Measurements from ENCODE around the gene B4GALT2. TPM values are rescaled to one million over a fixed set of nuclear protein-coding genes. Genes with fewer than 3 reads are reported as not detected.

Gene B4GALT2
- total and polyA plus RNA-seq, 10 of the 15 experiments (the other 5 are each of a cell fraction or from before 2014, with no cell fraction given): 0.98 to 61.0 (median 23.4) TPM

DNA sequence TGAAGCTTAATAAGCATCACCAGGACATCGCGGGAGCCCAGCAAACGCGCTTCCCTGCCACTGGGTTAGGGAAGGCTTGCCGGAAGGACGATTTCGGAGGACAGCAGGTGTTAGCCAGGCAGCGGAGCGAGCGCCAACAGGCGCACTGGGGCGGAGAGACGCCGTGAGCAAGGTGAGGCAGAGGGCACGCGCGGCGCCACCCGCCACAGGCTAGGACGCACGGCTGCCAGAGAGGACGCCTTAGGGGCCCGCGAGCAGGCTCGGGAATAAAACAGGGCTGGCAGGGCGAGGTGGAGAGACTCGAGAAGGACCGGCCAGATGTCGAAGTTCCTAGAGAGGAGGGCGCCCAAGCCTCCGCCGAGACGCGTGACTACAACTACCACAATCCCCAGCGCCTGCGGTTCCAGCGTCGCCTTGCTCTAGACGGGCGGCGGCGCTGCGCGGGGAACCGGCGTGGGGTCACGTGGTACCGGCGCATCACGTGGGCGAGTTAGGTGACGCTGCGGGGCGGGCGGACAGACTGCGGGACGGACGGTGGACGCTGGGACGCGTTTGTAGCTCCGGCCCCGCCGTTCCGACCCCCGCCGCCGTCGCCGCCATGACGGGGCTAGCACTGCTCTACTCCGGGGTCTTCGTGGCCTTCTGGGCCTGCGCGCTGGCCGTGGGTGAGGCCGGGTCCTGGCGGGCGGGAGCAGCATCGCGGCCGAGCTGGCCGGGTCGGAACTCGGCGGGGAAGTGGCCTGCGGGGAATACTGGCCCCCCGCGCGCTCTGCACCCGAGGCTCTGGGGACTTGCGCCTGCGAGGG, 4.4 kb upstream of the B4GALT2 start, which contains the start of gene ATP6V0B:
ATP6V0B (plus strand) TSS at position 518 of the 806 bp plus-strand sequence; CDS start at position 599, 81 bp downstream.
- peak within 1 kb of the TSS; percentile 88 for H3K9ac ChIP-seq (ENCODE audit: control insufficient read depth, insufficient read depth, low read length)
- no peaks in the 10 kb centered on the region for H4K20me1 ChIP-seq (ENCODE audit: control insufficient read depth, insufficient read depth)
- in situ Hi-C loops (cut with MboI): no loop called here
- intact Hi-C loops (cut with micrococcal nuclease; ENCODE audit: unreplicated experiment): loop anchor here (2.0 kb wide), 1 partner anchor 28 kb away; the partner anchor contains the start of gene IPO13
- peaks cover 50% of the 10 kb centered on the region for H3K79me2 ChIP-seq (ENCODE audit: control insufficient read depth, insufficient read depth, low read length)
- H3K4me3 ChIP-seq: peak within 1 kb of the TSS; percentile 95
- POLR2A ChIA-PET: interaction anchor here (0.5 to 3.8 kb wide), 10 partner anchors 15 to 1761 kb away, joined by 3 to 18 read pairs (median 4); partner anchors contain the start of genes CCDC24, IPO13 and PPIH
- peak within 1 kb of the TSS; percentile 97 for H3K4me2 ChIP-seq (ENCODE audit: control insufficient read depth, insufficient read depth)
- CTCF ChIA-PET: interaction anchor here (0.7 to 1.1 kb wide), 5 partner anchors 18 to 68 kb away, joined by 3 to 4 read pairs (median 3); partner anchors contain the start of gene IPO13
- H3K27ac ChIP-seq (ENCODE audit: control insufficient read depth, insufficient read depth): peak within 1 kb of the TSS; percentile 73
- ATAC-seq: peak; percentile 80
- 1% methylated on average over 82 of the region's 93 CpGs for WGBS (ENCODE audit: insufficient coverage, insufficient replicate concordance, low lambda C conversion rate, missing lambda C conversion rate)
- no peaks in the 10 kb centered on the region for H3K27me3 ChIP-seq (replicated peaks in 1 of 2; ENCODE audit: control insufficient read depth in 2 of 2, insufficient read depth in 2 of 2, low read length in 1 of 2)
- RAD21 ChIA-PET (ENCODE audit: unreplicated experiment): interaction anchor here (1.1 to 3.0 kb wide), 4 partner anchors 16 to 211 kb away, joined by 3 to 10 read pairs (median 4); partner anchors contain the start of gene IPO13
- BruUV-seq (replicated peaks): no TSS peak
- peaks cover 31% of the 10 kb centered on the region for H3K4me1 ChIP-seq (ENCODE audit: control insufficient read depth, insufficient read depth, low read length)
- peaks cover 11 to 15% of the 10 kb centered on the region in 2 experiments for H3K36me3 ChIP-seq (ENCODE audit: control insufficient read depth in 2 of 2, insufficient read depth in 2 of 2, low read length in 1 of 2)
- H2AFZ ChIP-seq (ENCODE audit: control insufficient read depth, low read depth, low read length): peak within 1 kb of the TSS; percentile 92
- peak; percentile 94 for FAIRE-seq
- H3K9me3 ChIP-seq (replicated peaks; ENCODE audit: control insufficient read depth, insufficient read depth, low read length): no peaks in the 10 kb centered on the region
- SMC1A ChIA-PET (ENCODE audit: uncharacterized antibody, unreplicated experiment): interaction anchor here (0.8 to 1.5 kb wide), 4 partner anchors 21 to 1157 kb away, joined by 3 to 4 read pairs (median 3); partner anchors contain the start of gene SVBP
- DNase-seq (ENCODE audit: low read depth, low spot score): peak; percentile 59
- TF ChIP-seq SREBF2 (IDR thresholded peaks at IDR 0.05; ENCODE audit: low read length) (no peak), CHD2 (IDR thresholded peaks at IDR 0.05; ENCODE audit: borderline replicate concordance, low read depth, low read length) (no peak), ZNF384 (IDR thresholded peaks at IDR 0.05; ENCODE audit: borderline replicate concordance, low read depth, low read length) (no peak), BMI1 (IDR thresholded peaks at IDR 0.05; ENCODE audit: borderline replicate concordance) (no peak), POLR2A (IDR thresholded peaks at IDR 0.05; ENCODE audit: low read depth, low read length) (peak; percentile 92), YY1 (IDR thresholded peaks at IDR 0.05; ENCODE audit: low read depth, low read length) (peak; percentile 83), RBBP5 (conservative IDR thresholded peaks at IDR 0.05) (no peak), DPF2 (IDR thresholded peaks at IDR 0.05) (peak; percentile 68; the same call in 1 of the 2 replicates), MEF2A (IDR thresholded peaks at IDR 0.05; ENCODE audit: insufficient read depth, low read depth, low read length) (no peak), KDM1A (IDR thresholded peaks at IDR 0.05; ENCODE audit: borderline replicate concordance) (no peak), MTA2 (IDR thresholded peaks at IDR 0.05; ENCODE audit: low read depth) (no peak), RB1 (IDR thresholded peaks at IDR 0.05; ENCODE audit: borderline replicate concordance) (peak; percentile 73), BRCA1 (IDR thresholded peaks at IDR 0.05; ENCODE audit: low read depth, low read length) (no peak), BHLHE40 (IDR thresholded peaks at IDR 0.05; ENCODE audit: borderline replicate concordance in 1 of 2, low read depth in 2 of 2, low read length in 1 of 2) (peak; percentile 57 to 93; a peak in 3 of 4 replicates), TCF7 (IDR thresholded peaks at IDR 0.05; ENCODE audit: borderline replicate concordance) (no peak)
- TF ChIP-seq, protein P1, sequence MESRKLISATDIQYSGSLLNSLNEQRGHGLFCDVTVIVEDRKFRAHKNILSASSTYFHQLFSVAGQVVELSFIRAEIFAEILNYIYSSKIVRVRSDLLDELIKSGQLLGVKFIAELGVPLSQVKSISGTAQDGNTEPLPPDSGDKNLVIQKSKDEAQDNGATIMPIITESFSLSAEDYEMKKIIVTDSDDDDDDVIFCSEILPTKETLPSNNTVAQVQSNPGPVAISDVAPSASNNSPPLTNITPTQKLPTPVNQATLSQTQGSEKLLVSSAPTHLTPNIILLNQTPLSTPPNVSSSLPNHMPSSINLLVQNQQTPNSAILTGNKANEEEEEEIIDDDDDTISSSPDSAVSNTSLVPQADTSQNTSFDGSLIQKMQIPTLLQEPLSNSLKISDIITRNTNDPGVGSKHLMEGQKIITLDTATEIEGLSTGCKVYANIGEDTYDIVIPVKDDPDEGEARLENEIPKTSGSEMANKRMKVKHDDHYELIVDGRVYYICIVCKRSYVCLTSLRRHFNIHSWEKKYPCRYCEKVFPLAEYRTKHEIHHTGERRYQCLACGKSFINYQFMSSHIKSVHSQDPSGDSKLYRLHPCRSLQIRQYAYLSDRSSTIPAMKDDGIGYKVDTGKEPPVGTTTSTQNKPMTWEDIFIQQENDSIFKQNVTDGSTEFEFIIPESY (IDR thresholded peaks at IDR 0.05): no peak
- TF ChIP-seq, protein P2, sequence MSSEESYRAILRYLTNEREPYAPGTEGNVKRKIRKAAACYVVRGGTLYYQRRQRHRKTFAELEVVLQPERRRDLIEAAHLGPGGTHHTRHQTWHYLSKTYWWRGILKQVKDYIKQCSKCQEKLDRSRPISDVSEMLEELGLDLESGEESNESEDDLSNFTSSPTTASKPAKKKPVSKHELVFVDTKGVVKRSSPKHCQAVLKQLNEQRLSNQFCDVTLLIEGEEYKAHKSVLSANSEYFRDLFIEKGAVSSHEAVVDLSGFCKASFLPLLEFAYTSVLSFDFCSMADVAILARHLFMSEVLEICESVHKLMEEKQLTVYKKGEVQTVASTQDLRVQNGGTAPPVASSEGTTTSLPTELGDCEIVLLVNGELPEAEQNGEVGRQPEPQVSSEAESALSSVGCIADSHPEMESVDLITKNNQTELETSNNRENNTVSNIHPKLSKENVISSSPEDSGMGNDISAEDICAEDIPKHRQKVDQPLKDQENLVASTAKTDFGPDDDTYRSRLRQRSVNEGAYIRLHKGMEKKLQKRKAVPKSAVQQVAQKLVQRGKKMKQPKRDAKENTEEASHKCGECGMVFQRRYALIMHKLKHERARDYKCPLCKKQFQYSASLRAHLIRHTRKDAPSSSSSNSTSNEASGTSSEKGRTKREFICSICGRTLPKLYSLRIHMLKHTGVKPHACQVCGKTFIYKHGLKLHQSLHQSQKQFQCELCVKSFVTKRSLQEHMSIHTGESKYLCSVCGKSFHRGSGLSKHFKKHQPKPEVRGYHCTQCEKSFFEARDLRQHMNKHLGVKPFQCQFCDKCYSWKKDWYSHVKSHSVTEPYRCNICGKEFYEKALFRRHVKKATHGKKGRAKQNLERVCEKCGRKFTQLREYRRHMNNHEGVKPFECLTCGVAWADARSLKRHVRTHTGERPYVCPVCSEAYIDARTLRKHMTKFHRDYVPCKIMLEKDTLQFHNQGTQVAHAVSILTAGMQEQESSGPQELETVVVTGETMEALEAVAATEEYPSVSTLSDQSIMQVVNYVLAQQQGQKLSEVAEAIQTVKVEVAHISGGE (CRISPR knock-in tag; IDR thresholded peaks at IDR 0.05): peak; percentile 62
- TF ChIP-seq, protein P3, sequence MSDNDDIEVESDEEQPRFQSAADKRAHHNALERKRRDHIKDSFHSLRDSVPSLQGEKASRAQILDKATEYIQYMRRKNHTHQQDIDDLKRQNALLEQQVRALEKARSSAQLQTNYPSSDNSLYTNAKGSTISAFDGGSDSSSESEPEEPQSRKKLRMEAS (IDR thresholded peaks at IDR 0.05; ENCODE audit: low read depth, low read length): peak; percentile 97

All from GM12878 (cell line).